Measurements from ENCODE around the gene CUEDC1.

GRCh38 chr17:57887161-57887560 lies 68.1 kb downstream of the CUEDC1 start:
- TF ChIP-seq POLR2A (IDR thresholded peaks at IDR 0.05; ENCODE audit: low read depth, low read length), result no peak
- TF ChIP-seq POLR2AphosphoS5 (IDR thresholded peaks at IDR 0.05; ENCODE audit: low read depth, low read length), result no peak
- TF ChIP-seq POU2F2 (IDR thresholded peaks at IDR 0.05; ENCODE audit: low read depth, low read length), result no peak
- TF ChIP-seq TAF1 (IDR thresholded peaks at IDR 0.05; ENCODE audit: low read depth, low read length), result no peak
